Endothelial cell (in vitro differentiated cells): ENCODE results near the gene MS4A18. TPM values are rescaled to one million over a fixed set of nuclear protein-coding genes. Genes with fewer than 3 reads are reported as not detected.

ENCODE experiments used
- DNase-seq: peaks from one replicate; pipeline ENCODE4 v3.0.0; 2021; ENCODE audit warnings: low spot score
- H3K27ac Mint-ChIP-seq: one replicate; pipeline ENCODE4 v1.8.0; 2021; ENCODE audit warnings: mixed read lengths, inconsistent platforms; ENCODE audit not compliant: unreplicated experiment
- H3K27me3 Mint-ChIP-seq: one replicate; pipeline ENCODE4 v1.8.0; 2021; ENCODE audit warnings: mild to moderate bottlenecking, moderate library complexity, mixed read lengths, inconsistent platforms; ENCODE audit not compliant: unreplicated experiment
- H3K36me3 Mint-ChIP-seq: one replicate; pipeline ENCODE4 v1.8.0; 2021; ENCODE audit warnings: mild to moderate bottlenecking, low read depth, mixed read lengths, inconsistent platforms; ENCODE audit not compliant: unreplicated experiment
- H3K4me1 Mint-ChIP-seq: one replicate; pipeline ENCODE4 v1.8.0; 2021; ENCODE audit warnings: mild to moderate bottlenecking, mixed read lengths, inconsistent platforms; ENCODE audit not compliant: unreplicated experiment
- H3K4me3 Mint-ChIP-seq: one replicate; pipeline ENCODE4 v1.8.0; 2021; ENCODE audit warnings: mild to moderate bottlenecking, mixed read lengths, inconsistent platforms; ENCODE audit not compliant: unreplicated experiment
- H3K9me3 Mint-ChIP-seq: one replicate; pipeline ENCODE4 v1.8.0; 2021; ENCODE audit warnings: mixed read lengths, inconsistent platforms; ENCODE audit not compliant: unreplicated experiment
- CTCF ChIP-seq: fragments of 200-600 bp; sonication (generic); IDR thresholded peaks from one replicate; pipeline ENCODE4 v1.5.0; 2021; ENCODE audit warnings: antibody characterized with exemption; ENCODE audit not compliant: unreplicated experiment
- total RNA-seq: library from RNA; stranded (reverse); fragmentation: NEBNext Ultra II Directional; extraction: Animal tissue kit (Norgen Biotek cat#: 25700); gene quantifications from one replicate; pipeline ENCODE4 v1.2.1, GENCODE V29; 2021; ENCODE audit not compliant: unreplicated experiment

MS4A18 gene
- total RNA-seq, 1 donor from 2014 or later = not detected

DNA sequence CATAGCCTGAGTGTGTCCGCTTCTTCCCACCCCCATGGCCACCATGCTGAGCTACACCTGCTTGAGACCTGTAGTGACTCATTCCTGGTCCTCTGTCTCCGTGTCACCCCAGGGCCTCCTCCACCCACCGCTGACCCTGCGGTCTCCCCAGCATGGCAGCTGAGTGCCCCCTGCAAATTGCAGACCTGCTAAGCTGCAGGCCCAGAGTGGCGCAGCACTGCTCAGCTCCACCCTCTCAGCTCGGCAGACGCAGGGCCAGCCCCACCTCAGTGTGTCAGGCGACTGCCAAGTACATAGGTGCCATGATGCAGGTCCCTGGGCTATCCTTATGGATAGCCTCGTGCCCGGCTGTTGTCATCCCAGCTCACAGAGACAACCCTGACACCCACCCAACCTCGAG lies 45.3 kb downstream of the MS4A18 start:
- no peaks in the 10 kb centered on the region for H3K9me3 Mint-ChIP-seq
- no peak overlapping the region for H3K27ac Mint-ChIP-seq
- no peaks in the 10 kb centered on the region for H3K36me3 Mint-ChIP-seq
- peaks cover 15% of the 10 kb centered on the region for H3K27me3 Mint-ChIP-seq
- DNase-seq = no peak
- H3K4me1 Mint-ChIP-seq = no peaks in the 10 kb centered on the region
- TF ChIP-seq CTCF = no peak
- peak overlapping the region; percentile 15 for H3K4me3 Mint-ChIP-seq

DNA sequence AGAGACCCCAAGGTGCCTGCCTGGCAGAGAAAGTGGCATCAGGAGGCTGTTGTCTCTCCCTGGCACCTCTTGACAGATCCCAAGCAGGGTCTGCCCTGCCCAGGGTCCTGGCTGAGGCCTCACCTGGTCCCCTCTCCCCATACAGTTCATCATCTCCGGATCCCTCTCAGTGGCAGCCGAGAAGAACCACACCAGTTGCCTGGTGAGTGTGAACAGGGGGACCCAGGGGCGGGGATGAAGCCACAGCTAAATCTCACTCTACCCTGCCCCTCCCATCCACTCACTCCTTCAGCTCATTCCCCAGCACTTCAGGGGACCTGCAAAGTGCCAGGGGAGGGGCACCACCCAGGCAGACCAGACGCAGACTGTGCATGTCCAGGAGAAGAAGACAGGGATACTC lies 46.6 kb downstream of the MS4A18 start:
- Mint-ChIP-seq H3K4me3 (no peak overlapping the region), H3K36me3 (no peaks in the 10 kb centered on the region), H3K4me1 (no peaks in the 10 kb centered on the region), H3K9me3 (no peaks in the 10 kb centered on the region), H3K27me3 (peaks cover 16% of the 10 kb centered on the region), H3K27ac (no peak overlapping the region)
- no peak for TF ChIP-seq CTCF
- no peak for DNase-seq

GRCh38 chr11:60771879-60772525 lies 47.5 kb downstream of the MS4A18 start:
- DNase-seq = no peak
- no peak for TF ChIP-seq CTCF
- H3K9me3 Mint-ChIP-seq = no peaks in the 10 kb centered on the region
- no peak overlapping the region for H3K27ac Mint-ChIP-seq
- no peaks in the 10 kb centered on the region for H3K4me1 Mint-ChIP-seq
- H3K27me3 Mint-ChIP-seq = peaks cover 15% of the 10 kb centered on the region
- H3K4me3 Mint-ChIP-seq = no peak overlapping the region
- no peaks in the 10 kb centered on the region for H3K36me3 Mint-ChIP-seq

GRCh38 chr11:60772666-60773065 lies 48.1 kb downstream of the MS4A18 start:
- Mint-ChIP-seq H3K4me3 (no peak overlapping the region), H3K27ac (no peak overlapping the region), H3K36me3 (no peaks in the 10 kb centered on the region), H3K4me1 (no peaks in the 10 kb centered on the region), H3K27me3 (peaks cover 15% of the 10 kb centered on the region), H3K9me3 (no peaks in the 10 kb centered on the region)
- TF ChIP-seq CTCF = no peak
- no peak for DNase-seq

GRCh38 chr11:60774726-60775125 lies 50.2 kb downstream of the MS4A18 start:
- Mint-ChIP-seq H3K27ac (no peak overlapping the region), H3K27me3 (peaks cover 10% of the 10 kb centered on the region)

More at GRCh38 chr11:60774726-60775125, 50.2 kb downstream of the MS4A18 start:
- TF ChIP-seq CTCF = no peak
- Mint-ChIP-seq H3K4me3 (no peak overlapping the region), H3K9me3 (no peaks in the 10 kb centered on the region), H3K36me3 (no peaks in the 10 kb centered on the region), H3K4me1 (no peaks in the 10 kb centered on the region)
- DNase-seq = no peak
